Stimulated activated naive CD8-positive, alpha-beta T cell treated with anti-CD3 and anti-CD28 coated beads, Interleukin-15, amount 100 ng/mL, for 72 hours (primary cell): ENCODE results near the gene CLIC2.
"Not testable (repeated sequence)": the region's sequence is repeated elsewhere in the genome, so short reads cannot be mapped to it uniquely, and the experiment has no call there.

ENCODE experiments used
- ATAC-seq: fragments of 150-1000 bp; cut with Tn5 transposase; 2 replicates; pipeline ENCODE4 v1.10.0; 2021; ENCODE audit warnings: mild to moderate bottlenecking, moderate library complexity
- DNase-seq, 2 donors: peaks; one replicate each; pipeline ENCODE4 v3.0.0; 2021 to 2022
- H3K27ac Mint-ChIP-seq, 2 donors: one replicate each; pipeline ENCODE4 v1.8.0; 2022; ENCODE audit warnings: mild to moderate bottlenecking in 2 of 2, mixed read lengths in 2 of 2, moderate library complexity in 2 of 2
- H3K27me3 Mint-ChIP-seq: one replicate; pipeline ENCODE4 v1.8.0; 2022; ENCODE audit warnings: mixed read lengths
- H3K4me1 Mint-ChIP-seq: one replicate; pipeline ENCODE4 v1.8.0; 2022; ENCODE audit warnings: mild to moderate bottlenecking, mixed read lengths
- H3K4me3 Mint-ChIP-seq, 2 donors: one replicate each; pipeline ENCODE4 v1.8.0; 2022; ENCODE audit warnings: mild to moderate bottlenecking in 2 of 2, mixed read lengths in 2 of 2, moderate library complexity in 1 of 2
- H3K9me3 Mint-ChIP-seq, 2 donors: one replicate each; pipeline ENCODE4 v1.8.0; 2022; ENCODE audit warnings: mixed read lengths in 2 of 2

CLIC2 gene

DNA sequence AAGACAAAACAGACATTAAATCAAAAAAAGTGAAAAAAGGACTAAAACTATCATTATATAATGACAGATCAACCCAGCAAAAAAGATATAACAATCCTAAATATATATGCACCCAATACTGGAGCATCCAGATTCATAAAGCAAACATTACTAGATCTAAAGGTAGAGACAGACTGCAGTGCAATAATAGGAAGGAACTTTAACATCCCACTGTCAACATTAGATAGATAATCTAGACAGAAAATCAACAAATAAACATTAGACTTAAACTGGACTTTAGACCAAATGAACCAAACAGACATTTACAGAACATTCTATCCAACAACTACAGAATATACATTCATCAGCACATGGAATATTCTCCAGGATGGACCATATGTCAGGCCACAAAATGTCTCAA is 40.6 kb downstream of the CLIC2 start:
- Mint-ChIP-seq H3K4me3 (no peak overlapping the region), H3K9me3 (no peaks in the 10 kb centered on the region), H3K27me3 (no peaks in the 10 kb centered on the region), H3K4me1 (no peaks in the 10 kb centered on the region), H3K27ac (no peak overlapping the region)
- ATAC-seq (no peak), DNase-seq (no peak)

DNA sequence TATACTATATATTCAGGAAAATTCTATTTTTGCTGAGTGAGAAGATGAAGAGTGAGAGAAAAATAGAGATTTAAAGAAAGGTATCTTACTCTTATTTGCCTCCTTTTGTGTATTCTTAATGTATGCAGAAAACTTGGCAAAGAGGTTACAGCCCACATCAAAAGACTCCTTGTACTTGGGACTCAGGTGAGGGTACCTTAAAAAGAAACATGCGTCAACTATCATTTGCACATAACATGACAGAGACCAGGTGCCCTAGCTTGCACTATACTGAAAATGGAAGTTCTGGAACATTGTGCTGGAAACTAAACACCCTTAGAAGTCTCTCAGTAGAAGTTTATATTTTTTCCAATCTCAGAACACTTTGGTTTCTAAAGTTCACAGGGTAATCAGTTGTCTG is 54.5 kb downstream of the CLIC2 start:
- Mint-ChIP-seq H3K9me3 (no peaks in the 10 kb centered on the region), H3K27ac (no peak overlapping the region), H3K4me1 (peaks cover 21% of the 10 kb centered on the region), H3K4me3 (no peak overlapping the region), H3K27me3 (no peaks in the 10 kb centered on the region)
- ATAC-seq (no peak), DNase-seq (no peak)

DNA sequence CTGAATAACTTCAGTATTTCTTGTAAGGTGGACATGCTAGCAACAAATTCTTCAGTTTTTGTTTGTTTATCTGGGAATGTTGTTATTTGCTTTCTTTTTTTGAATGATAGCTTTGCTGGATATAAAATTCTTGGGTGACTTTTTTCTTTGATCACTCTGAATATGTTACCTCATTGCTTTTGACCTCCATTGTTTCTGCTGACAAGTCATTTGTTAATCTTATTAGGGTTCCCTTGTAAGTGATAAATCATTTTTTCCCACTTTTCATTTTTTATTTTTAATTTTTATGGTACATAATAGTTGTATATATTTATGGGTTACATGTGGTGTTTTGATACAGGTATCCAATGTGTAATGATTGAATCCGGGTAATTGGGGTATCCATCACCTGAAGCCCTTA is 63.4 kb downstream of the CLIC2 start:
- DNase-seq (no peak), ATAC-seq (no peak)
- no peak overlapping the region for H3K4me3 Mint-ChIP-seq
- H3K27ac Mint-ChIP-seq, result no peak overlapping the region
- peaks cover 0 to 4% of the 10 kb centered on the region in 2 donors for H3K9me3 Mint-ChIP-seq
- no peaks in the 10 kb centered on the region for H3K27me3 Mint-ChIP-seq
- no peaks in the 10 kb centered on the region for H3K4me1 Mint-ChIP-seq

DNA sequence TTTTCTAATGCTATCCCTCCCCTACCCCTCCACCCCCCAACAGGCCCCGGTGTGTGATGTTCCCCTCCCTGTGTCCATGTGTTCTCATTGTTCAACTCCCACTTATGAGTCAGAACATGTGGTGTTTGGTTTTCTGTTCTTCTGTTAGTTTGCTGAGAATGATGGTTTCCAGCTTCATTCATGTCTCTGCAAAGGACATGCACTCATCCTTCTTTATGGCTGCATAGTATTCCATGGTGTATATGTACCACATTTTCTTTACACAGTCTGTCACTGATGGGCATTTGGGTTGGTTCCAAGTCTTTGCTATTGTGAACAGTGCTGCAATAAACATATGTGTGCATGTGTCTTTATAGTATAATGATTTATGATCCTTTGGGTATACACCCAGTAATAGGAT is 66.4 kb downstream of the CLIC2 start:
- H3K9me3 Mint-ChIP-seq, ATAC-seq, H3K4me3 Mint-ChIP-seq, DNase-seq, H3K27ac Mint-ChIP-seq, H3K27me3 Mint-ChIP-seq, H3K4me1 Mint-ChIP-seq: not testable (repeated sequence)

DNA sequence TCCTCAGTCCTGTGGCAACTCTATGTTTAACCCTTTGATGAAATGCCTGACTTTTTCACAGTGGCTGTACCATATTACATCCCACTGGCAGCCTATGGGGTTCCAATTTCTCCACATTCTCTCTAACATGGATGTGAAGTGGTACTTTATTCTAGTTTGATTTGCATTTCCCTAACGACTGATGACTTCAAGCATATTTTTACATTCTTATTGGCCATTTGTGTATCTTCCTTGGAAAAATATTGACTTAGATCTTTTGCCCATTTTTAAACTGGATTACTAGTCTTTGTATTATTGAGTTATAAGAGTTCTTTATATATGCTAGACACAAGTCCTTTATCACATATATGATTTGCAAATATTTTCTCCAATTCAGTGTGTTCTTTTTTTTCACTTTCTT is 68.0 kb downstream of the CLIC2 start:
- no peak overlapping the region for H3K4me3 Mint-ChIP-seq
- peaks cover 0 to 2% of the 10 kb centered on the region in 2 donors for H3K9me3 Mint-ChIP-seq
- no peak for DNase-seq
- H3K4me1 Mint-ChIP-seq, result no peaks in the 10 kb centered on the region
- no peak for ATAC-seq
- H3K27me3 Mint-ChIP-seq, result no peaks in the 10 kb centered on the region
- no peak overlapping the region for H3K27ac Mint-ChIP-seq

DNA sequence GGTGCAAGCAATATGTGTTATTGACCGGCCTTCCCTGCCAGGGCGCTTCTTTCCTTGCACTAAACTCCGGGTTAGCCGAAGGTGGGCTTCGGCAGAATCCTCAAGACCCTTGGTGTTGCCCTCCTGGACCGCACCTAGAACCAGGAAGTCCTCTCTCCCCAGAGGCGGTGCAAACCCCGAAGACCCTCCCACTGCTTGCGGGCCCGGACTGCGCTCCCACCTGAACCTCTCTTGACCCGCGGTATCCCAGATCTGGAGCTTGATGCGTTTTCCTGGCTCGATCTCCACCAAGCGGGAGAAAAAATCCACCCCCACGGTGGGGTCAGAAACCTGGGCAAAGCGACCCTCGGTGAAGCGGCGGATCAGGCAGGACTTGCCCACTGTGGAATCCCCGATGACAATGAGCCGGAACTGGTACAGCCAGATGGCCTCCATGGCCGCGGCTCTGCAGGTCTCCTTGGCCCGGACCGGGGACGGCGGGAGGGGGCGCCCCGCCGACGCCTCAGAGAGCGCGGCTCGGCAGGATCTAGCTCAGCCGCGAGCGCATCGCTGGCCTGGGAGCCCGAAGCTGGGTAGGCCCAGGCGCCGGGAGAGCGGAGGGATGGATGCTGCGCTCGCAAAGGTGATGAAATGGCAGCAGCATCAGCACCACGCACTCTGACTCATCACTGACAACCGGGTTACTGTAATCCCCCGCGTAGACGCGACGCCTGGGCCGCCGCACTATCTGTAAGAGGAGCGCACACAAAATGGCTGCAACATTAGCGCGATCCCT is 70.4 kb downstream of the CLIC2 start, which contains the start of gene RAB39B:
Gene RAB39B, minus strand, starts transcription at position 638 of the 775 bp plus-strand sequence. Its CDS starts 203 bp downstream, at position 435.
- Mint-ChIP-seq H3K4me3 (peak within 1 kb of the TSS; percentile 79 to 96), H3K27ac (peak within 1 kb of the TSS; percentile 97 to 99), H3K4me1 (peaks cover 7% of the 10 kb centered on the region), H3K27me3 (no peaks in the 10 kb centered on the region), H3K9me3 (no peaks in the 10 kb centered on the region)
- ATAC-seq, result peak; percentile 98
- DNase-seq, result peak; percentile 69 to 83

DNA sequence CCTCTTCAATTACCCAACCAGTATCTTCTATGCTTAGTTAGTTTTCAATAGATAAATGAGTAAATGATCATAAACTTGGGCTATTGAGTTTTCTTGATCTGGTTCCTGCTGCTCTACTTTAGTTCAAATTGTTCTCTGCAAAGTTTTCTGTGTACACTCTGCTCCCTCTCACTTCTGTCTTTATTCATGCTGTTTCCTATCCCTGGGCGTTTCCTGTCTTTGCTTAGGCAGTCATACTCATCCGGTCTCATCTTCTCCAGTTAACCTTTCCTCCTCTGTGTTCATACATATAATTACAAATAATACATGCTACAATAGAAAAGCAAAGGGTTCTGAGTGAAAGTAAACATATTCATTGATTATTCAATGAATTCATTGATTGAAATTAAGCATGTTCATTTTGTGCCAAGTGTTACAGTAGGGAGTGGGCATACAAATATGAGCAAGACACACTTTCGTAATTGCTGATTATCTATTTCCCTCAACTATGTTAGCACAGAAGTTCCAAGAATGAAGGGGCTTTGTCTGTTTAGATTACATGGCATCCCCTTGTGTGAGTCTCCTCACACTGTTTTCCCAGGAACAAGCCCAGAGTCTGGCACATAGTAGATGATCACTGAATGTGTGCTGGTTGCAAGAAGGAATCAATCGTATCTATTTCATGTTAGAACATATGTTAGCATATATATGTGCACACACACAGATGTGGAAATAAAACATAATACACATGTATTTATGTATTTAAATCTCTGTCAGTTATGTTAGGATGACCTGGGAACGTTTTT is 71.3 kb downstream of the CLIC2 start:
- Mint-ChIP-seq H3K4me3 (peak overlapping the region; percentile 79 to 96), H3K27ac (peak overlapping the region; percentile 97 to 99), H3K4me1 (peaks cover 7% of the 10 kb centered on the region), H3K27me3 (no peaks in the 10 kb centered on the region), H3K9me3 (no peaks in the 10 kb centered on the region)
- DNase-seq (no peak), ATAC-seq (peak; percentile 43)

DNA sequence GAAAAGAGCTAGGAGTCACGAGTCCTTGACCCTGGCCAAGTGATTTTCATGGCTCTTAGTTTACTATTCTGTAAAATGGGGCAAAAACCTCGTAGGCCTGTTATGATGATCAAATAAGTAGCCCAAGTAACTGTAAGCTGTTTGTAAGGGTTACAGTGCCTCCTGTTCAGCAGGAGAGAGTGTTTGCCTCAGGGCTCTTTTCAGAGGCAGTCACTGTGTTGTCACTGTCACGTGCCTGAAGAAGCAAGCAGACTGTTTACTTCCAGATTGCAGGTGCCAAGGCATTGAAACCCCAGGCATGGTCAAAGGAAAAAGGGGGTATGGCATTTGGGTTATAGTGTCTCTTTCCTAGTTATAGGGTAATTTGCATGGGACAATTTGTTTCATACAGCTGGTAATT is 74.7 kb downstream of the CLIC2 start:
- H3K9me3 Mint-ChIP-seq, result no peaks in the 10 kb centered on the region
- no peaks in the 10 kb centered on the region for H3K27me3 Mint-ChIP-seq
- H3K27ac Mint-ChIP-seq, result no peak overlapping the region
- H3K4me3 Mint-ChIP-seq, result no peak overlapping the region
- ATAC-seq (no peak), DNase-seq (no peak)
- H3K4me1 Mint-ChIP-seq, result peaks cover 7% of the 10 kb centered on the region

DNA sequence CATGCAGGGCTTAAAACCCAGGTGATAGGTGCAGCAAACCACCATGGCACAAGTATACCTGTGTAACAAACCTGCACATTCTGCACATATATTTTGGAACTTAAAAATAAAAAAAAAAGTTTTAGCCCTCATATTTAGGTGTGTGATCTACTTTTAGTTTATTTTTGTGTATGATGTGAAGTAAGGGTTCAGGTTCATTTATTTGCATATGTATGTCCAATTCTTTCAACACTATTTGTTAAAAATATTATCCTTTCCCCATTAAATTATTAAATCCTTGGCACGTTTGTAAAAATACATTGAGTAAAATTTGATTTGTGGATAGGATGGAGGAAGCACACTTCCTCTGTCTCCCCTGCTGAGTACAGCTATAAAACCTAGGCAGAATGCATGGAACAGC is 83.0 kb downstream of the CLIC2 start:
- ATAC-seq (no peak), DNase-seq (no peak)
- Mint-ChIP-seq H3K9me3 (no peaks in the 10 kb centered on the region), H3K27ac (no peak overlapping the region), H3K4me1 (no peaks in the 10 kb centered on the region), H3K27me3 (no peaks in the 10 kb centered on the region), H3K4me3 (no peak overlapping the region)

DNA sequence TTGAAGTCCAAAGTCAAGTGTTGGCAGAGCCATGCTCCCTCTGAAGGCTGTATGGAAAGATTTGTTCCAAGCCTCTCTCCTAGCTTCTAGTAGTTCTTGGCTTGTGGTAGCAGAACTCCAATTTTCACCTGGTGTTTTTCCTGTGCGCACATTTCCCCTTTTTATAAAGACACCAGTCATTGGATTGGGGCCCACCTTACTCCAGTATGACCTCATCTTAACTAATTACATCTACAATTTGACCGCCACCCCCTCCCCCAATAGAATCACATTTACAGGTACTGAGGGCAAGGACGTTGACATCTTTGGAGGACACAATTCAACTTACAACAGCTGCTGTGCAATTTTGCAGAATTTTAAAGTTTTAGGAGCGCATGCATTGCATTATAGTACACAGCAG is 86.9 kb downstream of the CLIC2 start:
- no peak for ATAC-seq
- H3K4me1 Mint-ChIP-seq, result no peaks in the 10 kb centered on the region
- H3K9me3 Mint-ChIP-seq, result no peaks in the 10 kb centered on the region
- H3K27ac Mint-ChIP-seq, result no peak overlapping the region
- no peaks in the 10 kb centered on the region for H3K27me3 Mint-ChIP-seq
- DNase-seq, result no peak
- H3K4me3 Mint-ChIP-seq, result no peak overlapping the region

DNA sequence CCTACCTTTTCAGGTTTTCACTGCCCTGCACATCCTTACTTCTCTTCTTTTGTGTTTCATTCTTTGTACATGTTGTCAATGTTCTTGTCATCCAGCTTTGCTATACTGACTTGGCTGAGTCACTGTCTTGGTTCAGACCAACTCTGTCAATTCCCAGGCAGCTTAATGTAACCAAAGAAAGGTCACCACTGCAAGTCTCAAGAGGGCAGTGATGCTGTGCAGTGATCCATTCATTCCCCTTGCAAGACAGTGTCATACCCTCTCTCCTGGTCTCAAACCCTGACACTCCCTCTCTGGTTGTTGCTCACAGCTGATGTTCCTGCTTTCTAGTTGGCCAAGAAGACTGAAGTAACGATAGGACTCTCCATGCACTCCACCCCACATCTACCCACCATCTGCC is 87.7 kb downstream of the CLIC2 start:
- Mint-ChIP-seq H3K4me1 (no peaks in the 10 kb centered on the region), H3K4me3 (no peak overlapping the region), H3K27me3 (no peaks in the 10 kb centered on the region), H3K9me3 (no peaks in the 10 kb centered on the region), H3K27ac (no peak overlapping the region)
- no peak for DNase-seq
- no peak for ATAC-seq

DNA sequence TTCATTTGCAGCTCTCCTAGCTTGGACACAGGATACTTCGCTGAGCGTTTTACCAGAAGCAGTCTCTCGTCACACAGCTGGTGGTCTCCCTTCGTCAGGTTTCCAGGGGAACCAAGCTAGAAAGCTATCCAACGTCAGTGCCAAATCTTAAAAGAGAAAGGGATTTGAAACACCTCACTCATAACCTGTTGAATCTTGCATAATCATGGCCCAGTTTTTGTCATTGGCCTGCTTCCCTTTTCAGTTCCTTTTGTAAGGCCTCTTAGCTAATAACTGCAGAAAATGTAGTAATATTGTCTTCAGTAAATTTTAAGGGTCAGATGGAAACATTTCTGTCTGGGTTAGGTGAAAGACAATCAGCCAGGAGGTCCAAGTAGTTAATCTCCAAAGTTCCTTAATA is 92.1 kb downstream of the CLIC2 start:
- no peaks in the 10 kb centered on the region for H3K4me1 Mint-ChIP-seq
- no peak for DNase-seq
- ATAC-seq, result no peak

DNA sequence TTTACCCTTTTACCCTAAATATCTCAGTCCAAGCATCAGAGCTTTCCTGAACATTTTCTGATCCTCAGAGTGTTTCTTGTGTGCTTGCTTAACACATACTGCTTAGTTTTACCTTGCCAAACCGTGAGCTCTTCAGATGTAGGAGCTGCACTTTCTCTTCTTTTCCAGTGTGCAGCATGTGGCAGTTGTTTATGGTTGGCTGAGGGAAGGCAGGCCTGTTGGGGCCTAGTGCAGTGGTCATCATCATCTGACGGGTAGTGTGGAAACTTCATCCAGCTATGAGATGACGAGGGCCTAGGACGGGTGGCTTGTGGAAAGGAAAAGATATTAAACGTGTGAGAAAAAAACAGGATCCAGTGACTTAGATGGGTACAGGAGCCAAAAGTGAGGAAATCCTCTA is 96.7 kb downstream of the CLIC2 start:
- Mint-ChIP-seq H3K4me3 (no peak overlapping the region), H3K9me3 (no peaks in the 10 kb centered on the region), H3K4me1 (no peaks in the 10 kb centered on the region), H3K27ac (peak overlapping the region in 1 of 2 donors; percentile 57), H3K27me3 (no peaks in the 10 kb centered on the region)
- ATAC-seq, result no peak
- no peak for DNase-seq

More for the DNA sequence above, 92.1 kb downstream of the CLIC2 start:
- H3K27ac Mint-ChIP-seq, result no peak overlapping the region
- H3K4me3 Mint-ChIP-seq, result no peak overlapping the region
- no peaks in the 10 kb centered on the region for H3K27me3 Mint-ChIP-seq
- no peaks in the 10 kb centered on the region for H3K9me3 Mint-ChIP-seq

DNA sequence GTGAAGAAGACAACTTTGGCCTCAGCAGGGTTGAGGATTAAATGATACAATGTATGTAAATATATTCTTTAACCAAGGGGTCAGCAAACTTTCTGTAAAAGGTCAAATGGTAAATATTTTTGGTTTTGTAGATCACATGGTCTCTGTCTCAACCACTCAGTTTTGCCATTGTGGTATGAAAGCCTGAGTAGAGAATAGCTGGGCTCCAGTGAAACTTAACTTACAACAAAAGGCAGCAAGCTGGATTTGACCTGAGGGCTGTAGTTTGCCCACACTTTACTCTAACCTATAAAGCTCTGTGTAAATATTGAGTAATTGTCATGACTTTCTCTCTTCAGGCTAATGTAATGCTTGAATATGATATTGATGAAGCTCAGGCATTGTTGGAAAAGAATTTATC is 98.5 kb downstream of the CLIC2 start:
- DNase-seq, result no peak
- no peak overlapping the region for H3K27ac Mint-ChIP-seq
- H3K4me3 Mint-ChIP-seq, result no peak overlapping the region
- H3K4me1 Mint-ChIP-seq, result peaks cover 5% of the 10 kb centered on the region
- no peaks in the 10 kb centered on the region for H3K27me3 Mint-ChIP-seq
- no peaks in the 10 kb centered on the region for H3K9me3 Mint-ChIP-seq
- no peak for ATAC-seq

DNA sequence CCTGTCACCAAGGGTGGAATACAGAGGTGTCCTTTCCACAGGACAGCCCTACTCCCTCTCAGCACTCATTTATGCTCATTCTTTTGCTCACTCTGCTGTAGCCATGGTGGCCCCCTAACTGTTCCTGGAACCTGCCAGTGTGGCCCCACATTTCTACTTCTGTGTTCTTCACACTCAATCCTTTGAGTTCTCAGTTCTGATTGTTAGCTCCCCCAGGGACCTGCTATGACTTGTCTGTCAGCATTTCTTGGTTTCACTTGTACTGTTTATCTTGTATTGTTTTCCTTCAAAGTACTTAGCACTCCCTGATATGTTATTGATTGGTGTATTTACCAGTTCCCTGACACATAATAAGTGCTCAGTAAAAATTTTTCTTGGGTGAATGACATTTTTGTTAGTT is 103.3 kb downstream of the CLIC2 start:
- H3K27ac Mint-ChIP-seq, result peak overlapping the region; percentile 94 to 96

More for the DNA sequence above, 103.3 kb downstream of the CLIC2 start:
- peaks cover 8% of the 10 kb centered on the region for H3K4me1 Mint-ChIP-seq
- DNase-seq, result no peak
- no peaks in the 10 kb centered on the region for H3K27me3 Mint-ChIP-seq
- no peak overlapping the region for H3K4me3 Mint-ChIP-seq
- H3K9me3 Mint-ChIP-seq, result no peaks in the 10 kb centered on the region
- no peak for ATAC-seq
